ENCODE measurements around the gene RYR1.
"Not testable (repeated sequence)": the region's sequence is repeated elsewhere in the genome, so short reads cannot be mapped to it uniquely, and the experiment has no call there.

Gene RYR1

GRCh38 chr19:38490861-38491260 lies 57.4 kb downstream of the RYR1 start:
- no peak overlapping the region for H3K4me3 ChIP-seq (ENCODE audit: low read length)
- no peak for DNase-seq (ENCODE audit: low read depth)
- TF ChIP-seq, protein P1, sequence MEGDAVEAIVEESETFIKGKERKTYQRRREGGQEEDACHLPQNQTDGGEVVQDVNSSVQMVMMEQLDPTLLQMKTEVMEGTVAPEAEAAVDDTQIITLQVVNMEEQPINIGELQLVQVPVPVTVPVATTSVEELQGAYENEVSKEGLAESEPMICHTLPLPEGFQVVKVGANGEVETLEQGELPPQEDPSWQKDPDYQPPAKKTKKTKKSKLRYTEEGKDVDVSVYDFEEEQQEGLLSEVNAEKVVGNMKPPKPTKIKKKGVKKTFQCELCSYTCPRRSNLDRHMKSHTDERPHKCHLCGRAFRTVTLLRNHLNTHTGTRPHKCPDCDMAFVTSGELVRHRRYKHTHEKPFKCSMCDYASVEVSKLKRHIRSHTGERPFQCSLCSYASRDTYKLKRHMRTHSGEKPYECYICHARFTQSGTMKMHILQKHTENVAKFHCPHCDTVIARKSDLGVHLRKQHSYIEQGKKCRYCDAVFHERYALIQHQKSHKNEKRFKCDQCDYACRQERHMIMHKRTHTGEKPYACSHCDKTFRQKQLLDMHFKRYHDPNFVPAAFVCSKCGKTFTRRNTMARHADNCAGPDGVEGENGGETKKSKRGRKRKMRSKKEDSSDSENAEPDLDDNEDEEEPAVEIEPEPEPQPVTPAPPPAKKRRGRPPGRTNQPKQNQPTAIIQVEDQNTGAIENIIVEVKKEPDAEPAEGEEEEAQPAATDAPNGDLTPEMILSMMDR (conservative IDR thresholded peaks at IDR 0.05; ENCODE audit: low read length), result no peak

DNA sequence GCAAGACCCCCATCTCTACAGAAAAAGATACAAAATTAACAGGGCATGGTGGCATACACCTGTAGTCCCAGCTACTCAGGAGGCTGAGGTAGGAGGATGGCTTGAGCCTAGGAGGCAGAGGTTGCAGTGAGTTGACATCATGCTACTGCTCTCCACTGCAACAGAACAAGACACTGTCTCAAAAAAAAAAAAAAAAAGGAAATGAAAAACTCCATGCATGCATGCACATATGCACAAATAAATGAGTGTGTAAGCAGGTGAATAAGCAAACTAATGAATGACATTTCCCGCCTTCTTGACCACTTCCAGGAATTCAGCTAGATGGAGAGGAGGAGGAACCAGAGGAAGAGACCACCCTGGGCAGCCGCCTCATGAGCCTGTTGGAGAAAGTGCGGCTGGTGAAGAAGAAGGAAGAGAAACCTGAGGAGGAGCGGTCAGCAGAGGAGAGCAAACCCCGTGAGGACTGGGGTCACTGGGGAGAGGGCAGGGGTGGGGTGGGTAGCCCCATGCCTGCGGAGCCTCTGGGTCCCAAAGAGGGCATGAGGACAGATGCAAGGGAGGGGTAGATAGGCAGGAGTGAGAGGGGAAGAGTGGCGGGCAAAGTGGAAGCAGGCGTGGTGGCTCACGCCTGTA lies 58.8 kb downstream of the RYR1 start:
- TF ChIP-seq, protein P1 (conservative IDR thresholded peaks at IDR 0.05; ENCODE audit: low read length), result no peak
- no peak overlapping the region for H3K4me3 ChIP-seq (ENCODE audit: low read length)
- no peak for DNase-seq (ENCODE audit: low read depth)

- no peak for DNase-seq (ENCODE audit: low read depth)
- TF ChIP-seq, protein P1 (conservative IDR thresholded peaks at IDR 0.05; ENCODE audit: low read length), result no peak
Observed at GRCh38 chr19:38494379-38494778, 60.9 kb downstream of the RYR1 start.

DNA sequence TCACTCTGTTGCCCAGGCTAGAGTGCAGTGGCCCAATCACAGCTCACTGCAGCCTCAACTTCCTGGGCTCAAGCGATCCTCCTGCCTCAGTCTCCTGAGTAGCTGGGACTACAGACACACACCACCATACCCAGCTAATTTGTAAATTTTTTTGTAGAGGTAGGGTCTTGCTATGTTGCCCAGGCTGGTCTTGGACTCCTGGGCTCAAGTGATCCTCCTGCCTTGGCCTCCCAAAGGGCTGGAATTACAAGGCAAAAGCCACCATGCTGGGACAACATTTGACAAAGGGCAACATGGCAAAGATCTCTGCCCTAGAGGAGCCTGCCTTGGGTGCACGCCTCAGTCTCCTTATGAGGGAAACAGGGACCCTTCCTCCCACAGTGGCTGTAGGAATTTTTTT lies 61.9 kb downstream of the RYR1 start:
- not testable (repeated sequence) for DNase-seq (ENCODE audit: low read depth); H3K4me3 ChIP-seq (ENCODE audit: low read length)

More at GRCh38 chr19:38494379-38494778, 60.9 kb downstream of the RYR1 start:
- H3K4me3 ChIP-seq (ENCODE audit: low read length), result no peak overlapping the region

DNA sequence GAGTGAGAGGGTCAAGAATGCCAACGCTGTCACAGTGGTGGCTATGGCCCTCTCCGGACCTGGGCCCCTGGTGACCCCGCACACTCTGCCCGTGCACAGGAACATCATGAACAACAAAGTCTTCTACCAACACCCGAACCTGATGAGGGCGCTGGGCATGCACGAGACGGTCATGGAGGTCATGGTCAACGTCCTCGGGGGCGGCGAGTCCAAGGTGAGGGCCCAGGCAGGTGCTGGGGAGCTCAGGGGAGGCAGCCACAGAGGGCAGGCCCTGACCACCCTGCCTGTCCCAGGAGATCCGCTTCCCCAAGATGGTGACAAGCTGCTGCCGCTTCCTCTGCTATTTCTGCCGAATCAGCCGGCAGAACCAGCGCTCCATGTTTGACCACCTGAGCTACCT lies 62.6 kb downstream of the RYR1 start:
- no peak for DNase-seq (ENCODE audit: low read depth)
- no peak overlapping the region for H3K4me3 ChIP-seq (ENCODE audit: low read length)
- TF ChIP-seq, protein P1 (conservative IDR thresholded peaks at IDR 0.05; ENCODE audit: low read length), result no peak

- H3K4me3 ChIP-seq (ENCODE audit: low read length), result no peak overlapping the region
- TF ChIP-seq, protein P1 (conservative IDR thresholded peaks at IDR 0.05; ENCODE audit: low read length), result no peak
- DNase-seq (ENCODE audit: low read depth), result no peak
Observed at GRCh38 chr19:38496603-38497487, 63.4 kb downstream of the RYR1 start.

DNA sequence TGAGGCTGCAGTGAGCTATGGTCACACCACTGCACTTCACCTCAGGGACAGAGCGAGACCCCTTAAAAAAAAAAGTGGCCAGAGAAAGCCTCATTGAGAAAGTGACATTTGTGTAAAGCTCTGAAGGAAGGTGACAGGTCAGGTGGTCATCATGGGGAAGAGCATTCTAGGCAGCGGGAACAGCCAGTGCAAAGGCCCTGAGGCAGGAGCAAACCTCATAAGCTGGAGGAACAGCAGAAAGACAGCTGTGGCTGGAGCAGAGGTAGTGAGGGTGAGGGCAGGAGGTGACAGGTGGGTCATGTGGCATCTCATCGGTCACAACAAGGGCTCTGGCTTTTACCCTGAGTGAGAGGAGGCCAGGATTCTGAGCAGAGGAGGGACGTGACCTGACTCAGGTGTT lies 64.4 kb downstream of the RYR1 start:
- TF ChIP-seq, protein P1 (conservative IDR thresholded peaks at IDR 0.05; ENCODE audit: low read length), result no peak
- no peak for DNase-seq (ENCODE audit: low read depth)
- H3K4me3 ChIP-seq (ENCODE audit: low read length), result no peak overlapping the region
